Left ventricle myocardium inferior (tissue), 1 donor: ENCODE measurements around the gene TRIM68. TPM values are rescaled to one million over a fixed set of nuclear protein-coding genes. Genes with fewer than 3 reads are reported as not detected.

Source experiments
- DNase-seq: peaks from one replicate; pipeline ENCODE4 v3.0.0-alpha.2; 2020
- H3K27ac ChIP-seq: fragments of 200-600 bp; replicated peaks from 2 replicates; pipeline ENCODE4 v1.8.0; 2021
- H3K27me3 ChIP-seq: fragments of 200-600 bp; 2 replicates; pipeline ENCODE4 v1.8.0; 2021; ENCODE audit warnings: low read depth
- H3K36me3 ChIP-seq: fragments of 200-600 bp; 2 replicates; pipeline ENCODE4 v1.8.0; 2021
- H3K4me1 ChIP-seq: fragments of 200-600 bp; 2 replicates; pipeline ENCODE4 v1.8.0; 2021
- H3K4me3 ChIP-seq: fragments of 200-600 bp; 2 replicates; pipeline ENCODE4 v1.8.0; 2021; ENCODE audit warnings: mild to moderate bottlenecking, moderate library complexity
- H3K9me3 ChIP-seq: fragments of 200-600 bp; replicated peaks from 2 replicates; pipeline ENCODE4 v1.8.0; 2021
- CTCF ChIP-seq: fragments of 200-600 bp; IDR thresholded peaks from 2 replicates; pipeline ENCODE4 v1.8.0; 2021; ENCODE audit warnings: antibody characterized with exemption, mild to moderate bottlenecking, borderline replicate concordance
- intact Hi-C: fragments of 100-400 bp; cut with micrococcal nuclease; formaldehyde crosslinking; loops from one replicate; pipeline ENCODE4 v1.11.0; 2022
- total RNA-seq: library from RNA; stranded (reverse); fragmentation: NEBNext Ultra II Directional; extraction: Animal tissue kit (Norgen Biotek cat#: 25700); gene quantifications from one replicate; pipeline ENCODE4 v1.2.1, GENCODE V29; 2021
- donor health status: DM: no; HTN: yes; CAD: no; lungs with severe emphysema.

The TRIM68 gene
- total RNA-seq, 1 donor from 2014 or later = 10.6 TPM

- H3K9me3 ChIP-seq = peaks cover 21% of the 10 kb centered on the region
- H3K4me1 ChIP-seq = no peaks in the 10 kb centered on the region
- H3K4me3 ChIP-seq = no peak overlapping the region
- H3K27ac ChIP-seq = no peak overlapping the region
- intact Hi-C loops = no loop called here
- TF ChIP-seq CTCF = no peak
- H3K27me3 ChIP-seq = peaks cover 23% of the 10 kb centered on the region
- no peaks in the 10 kb centered on the region for H3K36me3 ChIP-seq
- no peak for DNase-seq
Observed at GRCh38 chr11:4560467-4560866, 47.6 kb downstream of the TRIM68 start.

- H3K36me3 ChIP-seq = no peaks in the 10 kb centered on the region
- peaks cover 19% of the 10 kb centered on the region for H3K9me3 ChIP-seq
- intact Hi-C loops = no loop called here
- H3K27me3 ChIP-seq = peaks cover 23% of the 10 kb centered on the region
- no peak for DNase-seq
- H3K4me3 ChIP-seq = no peak overlapping the region
- no peak overlapping the region for H3K27ac ChIP-seq
- TF ChIP-seq CTCF = no peak
- H3K4me1 ChIP-seq = no peaks in the 10 kb centered on the region
Observed at GRCh38 chr11:4559527-4560440, 48.2 kb downstream of the TRIM68 start.

GRCh38 chr11:4551346-4551979, 56.6 kb downstream of the TRIM68 start:
- TF ChIP-seq CTCF = no peak
- Histone ChIP-seq H3K27ac (no peak overlapping the region), H3K4me3 (no peak overlapping the region), H3K9me3 (peaks cover 17% of the 10 kb centered on the region), H3K36me3 (no peaks in the 10 kb centered on the region), H3K4me1 (no peaks in the 10 kb centered on the region), H3K27me3 (peaks cover 22% of the 10 kb centered on the region)
- no peak for DNase-seq
- intact Hi-C loops = no loop called here

Other genes starting within 250 kb of the TRIM68 start
- not detected for gene OR52B4, start 239.8 kb downstream of the TRIM68 start, total RNA-seq
- 8.4 TPM for gene TRIM21, start 214.5 kb downstream of the TRIM68 start, total RNA-seq
- not detected for gene OR52K2, start 158.9 kb downstream of the TRIM68 start, total RNA-seq
- gene OR52K1, start 125.6 kb downstream of the TRIM68 start, total RNA-seq = not detected
- gene OR52M1, start 63.0 kb downstream of the TRIM68 start, total RNA-seq = not detected
- not detected for gene OR52I2, start 26.5 kb downstream of the TRIM68 start, total RNA-seq
- not detected for gene OR52I1, start 14.2 kb downstream of the TRIM68 start, total RNA-seq
- not detected for gene OR51D1, start 29.2 kb upstream of the TRIM68 start, total RNA-seq
- 1.3 TPM for gene OR51E1, start 35.8 kb upstream of the TRIM68 start, total RNA-seq
- gene OR51E2, start 89.6 kb upstream of the TRIM68 start, total RNA-seq = not detected
- not detected for gene MMP26, start 96.6 kb upstream of the TRIM68 start, total RNA-seq
- gene OR51F1, start 161.7 kb upstream of the TRIM68 start, total RNA-seq = not detected
- not detected for gene OR52R1, start 196.1 kb upstream of the TRIM68 start, total RNA-seq
- gene OR51F2, start 213.1 kb upstream of the TRIM68 start, total RNA-seq = not detected
- not detected for gene OR51S1, start 241.0 kb upstream of the TRIM68 start, total RNA-seq